ENCODE measurements around the gene RAP1GAP.

Gene RAP1GAP

GRCh38 chr1:21589618-21590017 is 79.5 kb downstream of the RAP1GAP start:
- DNase-seq, result no peak

GRCh38 chr1:21587602-21587953 is 81.6 kb downstream of the RAP1GAP start:
- no peak for DNase-seq

GRCh38 chr1:21586846-21587601 is 82.1 kb downstream of the RAP1GAP start:
- DNase-seq, result no peak

- no peak for DNase-seq
Measured at GRCh38 chr1:21586222-21586621, 82.9 kb downstream of the RAP1GAP start.

- DNase-seq, result no peak
Measured at GRCh38 chr1:21585037-21585436, 84.1 kb downstream of the RAP1GAP start.

- DNase-seq, result no peak
Measured at GRCh38 chr1:21584096-21584495, 85.1 kb downstream of the RAP1GAP start.

- no peak for DNase-seq
Measured at GRCh38 chr1:21579791-21580190, 89.4 kb downstream of the RAP1GAP start.

GRCh38 chr1:21577933-21578332 is 91.2 kb downstream of the RAP1GAP start:
- DNase-seq, result no peak

- no peak for DNase-seq
Measured at GRCh38 chr1:21577324-21577723, 91.8 kb downstream of the RAP1GAP start.

- no peak for DNase-seq
Measured at GRCh38 chr1:21576798-21577187, 92.4 kb downstream of the RAP1GAP start.

- DNase-seq, result no peak
Measured at GRCh38 chr1:21576031-21576797, 92.9 kb downstream of the RAP1GAP start.

- no peak for DNase-seq
Measured at GRCh38 chr1:21575351-21575942, 93.7 kb downstream of the RAP1GAP start.

GRCh38 chr1:21574466-21575151 is 94.5 kb downstream of the RAP1GAP start:
- no peak for DNase-seq

- DNase-seq, result no peak
Measured at GRCh38 chr1:21573971-21574465, 95.1 kb downstream of the RAP1GAP start.

GRCh38 chr1:21573475-21573874 is 95.7 kb downstream of the RAP1GAP start:
- DNase-seq, result no peak

GRCh38 chr1:21572735-21573277 is 96.4 kb downstream of the RAP1GAP start:
- DNase-seq, result no peak

- no peak for DNase-seq
Measured at GRCh38 chr1:21572221-21572620, 96.9 kb downstream of the RAP1GAP start.

- no peak for DNase-seq
Measured at GRCh38 chr1:21570885-21571284, 98.3 kb downstream of the RAP1GAP start.

- no peak for DNase-seq
Measured at GRCh38 chr1:21570528-21570875, 98.7 kb downstream of the RAP1GAP start.

GRCh38 chr1:21569820-21570527 is 99.2 kb downstream of the RAP1GAP start:
- DNase-seq, result no peak

- no peak for DNase-seq
Measured at GRCh38 chr1:21568809-21569385, 100.3 kb downstream of the RAP1GAP start.
